Inferior parietal cortex (tissue), 1 donor: ENCODE data around the gene MRTFA.
A peak's percentile ranks its signal among the peaks of the same experiment; 100 is the strongest.

Experiments used
- DNase-seq: peaks from one replicate; pipeline ENCODE4 v3.0.0-alpha.2; 2016; ENCODE audit errors: extremely low spot score

Gene MRTFA

DNA sequence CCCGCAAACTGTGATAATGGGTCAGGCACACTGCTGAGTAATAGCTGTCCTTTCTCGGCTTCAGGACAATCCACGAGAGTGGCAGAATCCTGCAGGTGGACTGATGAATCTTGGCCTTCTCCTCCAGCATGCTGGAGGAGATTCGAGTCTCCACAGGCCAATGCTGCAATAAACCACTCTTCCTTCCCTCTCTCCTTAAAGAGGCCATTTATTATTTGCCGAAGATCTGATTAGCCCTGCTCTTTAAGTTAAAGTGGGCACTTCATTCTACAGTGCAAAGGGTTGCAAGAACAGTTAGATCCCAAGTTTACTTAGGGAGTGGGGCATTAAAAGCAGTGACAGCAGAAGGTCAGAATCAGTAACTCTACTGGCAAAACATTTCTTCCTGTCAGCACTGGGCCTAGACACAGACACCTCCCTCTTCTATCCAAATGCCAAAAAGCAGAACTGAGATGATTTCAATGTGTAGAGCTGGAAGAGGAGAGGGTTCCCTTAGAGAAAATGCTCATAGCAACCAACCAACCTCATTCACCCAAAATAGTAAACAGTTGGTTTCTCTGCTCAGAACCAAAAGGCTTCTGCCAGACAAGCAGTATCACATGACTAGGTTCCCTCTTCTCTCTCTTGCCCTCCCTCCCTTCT is 144.4 kb downstream of the MRTFA start:
- peak; percentile 69 for DNase-seq

DNA sequence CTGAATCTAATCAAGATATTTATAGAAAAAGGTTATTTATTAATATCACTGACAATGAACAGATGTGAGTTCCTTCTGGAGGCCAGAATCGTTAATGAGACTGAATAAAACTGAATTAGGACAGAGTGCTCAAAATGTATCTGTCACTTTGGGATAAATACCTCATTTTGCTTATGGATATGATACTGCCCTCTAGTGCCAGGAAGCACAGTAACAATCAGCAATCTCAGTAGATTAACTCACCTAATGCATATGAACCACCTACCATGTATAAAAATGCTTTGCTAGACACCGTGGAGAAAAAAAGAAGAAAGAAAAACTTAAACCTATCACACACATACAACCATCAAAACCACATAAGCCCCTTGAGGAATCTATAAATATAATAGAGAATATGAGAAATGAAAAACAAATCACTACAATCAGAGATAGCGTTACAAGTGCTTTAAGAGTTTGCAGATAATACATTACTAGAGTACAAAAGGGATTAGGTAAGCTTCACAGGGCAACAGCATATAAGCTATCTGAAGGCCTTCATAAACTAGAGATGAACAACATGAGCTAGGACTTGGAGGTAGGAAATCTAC is 148.8 kb downstream of the MRTFA start:
- DNase-seq: no peak

DNA sequence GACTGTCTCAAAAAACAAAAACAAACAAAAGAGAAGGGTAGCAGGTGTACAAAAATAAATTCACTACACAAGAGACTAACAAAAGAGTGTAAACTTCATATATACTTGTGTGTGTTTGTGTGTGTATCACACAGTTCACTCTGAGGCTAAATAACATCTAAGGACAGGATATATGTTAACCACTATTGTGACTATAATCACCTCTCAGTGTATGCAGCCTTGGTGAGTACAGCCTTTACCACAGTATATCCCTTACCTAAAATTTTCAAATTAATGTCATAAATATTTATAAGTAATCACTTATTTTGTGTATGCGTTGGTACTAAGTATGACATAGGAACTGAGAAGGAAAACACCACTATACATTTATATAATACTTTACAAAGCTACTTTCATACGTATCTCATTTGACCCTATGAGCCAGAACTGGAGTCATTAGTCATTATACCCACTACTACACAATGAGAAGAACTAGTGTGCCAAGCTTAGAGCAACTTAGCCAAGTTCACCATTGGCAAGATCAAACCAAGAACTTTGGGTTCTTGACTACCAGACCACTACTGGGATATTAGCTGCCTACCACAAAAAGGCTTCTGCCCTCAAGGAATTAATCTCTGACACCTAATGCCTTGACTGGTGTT is 149.4 kb downstream of the MRTFA start:
- no peak for DNase-seq

DNA sequence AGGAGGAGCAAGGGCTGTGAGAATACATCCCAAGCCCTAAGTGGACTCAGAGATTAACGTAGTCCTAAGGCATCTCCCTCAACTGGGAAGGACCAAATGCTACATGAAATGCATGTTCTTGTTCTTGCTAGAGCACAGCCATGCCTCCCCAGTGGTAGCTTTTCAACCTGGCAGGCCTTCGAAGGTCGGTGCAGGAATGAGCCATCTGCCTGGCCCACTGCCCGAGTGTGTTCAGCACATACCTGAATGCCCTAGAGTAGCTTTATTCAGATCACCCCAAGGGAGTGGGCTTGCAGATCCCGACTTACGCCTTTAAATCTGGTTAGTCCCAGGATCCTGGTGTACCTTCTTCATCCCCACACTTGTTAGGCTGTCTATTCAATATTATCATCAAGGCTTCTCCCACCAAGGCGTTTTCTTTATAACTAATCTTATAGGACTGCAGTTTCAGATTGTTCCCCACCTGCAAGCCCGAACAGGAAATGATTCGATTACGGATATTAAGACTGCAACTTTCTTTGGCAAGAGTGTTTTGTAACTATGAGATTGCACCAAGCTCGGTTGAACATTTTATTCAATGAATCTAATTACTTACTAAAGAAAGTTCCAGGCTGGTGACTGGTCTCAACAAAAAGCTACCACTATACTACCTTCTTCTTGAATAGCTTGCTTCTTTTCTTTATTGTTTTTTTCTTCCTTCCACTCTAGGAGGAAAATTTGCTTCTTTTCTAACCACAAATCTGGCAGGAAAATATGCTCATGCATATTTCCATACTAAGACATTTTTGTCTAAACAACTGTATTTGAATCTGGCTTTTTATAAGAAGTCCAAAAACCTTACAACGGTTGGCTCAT is 150.5 kb downstream of the MRTFA start:
- DNase-seq: no peak

DNA sequence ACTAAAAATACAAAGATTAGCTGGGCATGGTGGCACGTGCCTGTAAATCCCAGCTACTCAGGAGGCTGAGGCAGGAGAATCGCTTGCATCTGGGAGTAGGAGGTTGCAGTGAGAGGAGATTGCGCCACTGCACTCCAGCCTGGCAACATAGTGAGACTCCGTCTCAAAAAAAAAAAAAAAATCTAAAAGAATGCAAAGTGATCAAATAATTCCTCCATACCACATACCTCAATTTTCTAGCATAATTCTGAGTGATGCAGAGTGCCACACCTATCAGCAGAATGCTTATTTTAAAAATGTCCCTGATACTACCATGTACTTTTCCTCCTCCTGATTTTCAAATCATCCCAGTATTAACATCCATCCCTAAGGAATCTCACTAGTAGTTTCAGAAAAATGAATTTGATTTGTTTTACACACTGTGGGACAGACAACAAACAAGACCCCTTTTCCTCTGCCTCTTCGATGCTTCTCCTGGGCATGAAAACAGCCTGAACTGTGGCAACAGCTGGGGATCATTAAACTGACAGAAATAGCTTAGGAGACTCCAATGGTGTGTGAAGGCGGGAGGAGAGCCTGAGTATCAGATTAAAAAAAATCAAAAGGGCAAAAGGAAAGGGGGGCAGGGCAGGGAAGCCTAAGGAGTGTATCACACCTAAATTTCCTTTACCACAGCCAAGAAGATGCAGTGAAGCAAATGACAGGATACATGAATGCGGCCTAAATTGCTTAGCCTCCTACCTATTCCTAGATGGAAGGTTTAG is 151.4 kb downstream of the MRTFA start:
- no peak for DNase-seq

DNA sequence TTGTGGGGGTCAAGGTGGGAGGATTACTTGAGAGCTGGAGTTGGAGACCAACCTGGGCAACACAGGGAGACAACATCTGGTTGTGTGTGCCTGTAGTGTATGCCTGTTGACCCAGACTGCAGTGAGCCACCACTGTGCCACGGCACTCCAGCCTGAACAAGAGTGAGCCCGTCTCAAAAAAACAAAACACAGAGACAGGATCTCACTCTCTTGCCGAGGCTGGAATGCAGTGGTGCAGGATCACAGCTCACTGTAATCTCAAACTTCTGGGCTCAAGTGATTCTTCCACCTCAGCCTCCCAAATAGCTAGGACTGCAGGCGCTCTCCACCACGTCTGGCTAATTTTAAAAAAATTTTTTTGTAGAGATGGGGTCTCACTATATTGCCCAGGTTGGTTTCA is 153.6 kb downstream of the MRTFA start:
- DNase-seq: no peak

DNA sequence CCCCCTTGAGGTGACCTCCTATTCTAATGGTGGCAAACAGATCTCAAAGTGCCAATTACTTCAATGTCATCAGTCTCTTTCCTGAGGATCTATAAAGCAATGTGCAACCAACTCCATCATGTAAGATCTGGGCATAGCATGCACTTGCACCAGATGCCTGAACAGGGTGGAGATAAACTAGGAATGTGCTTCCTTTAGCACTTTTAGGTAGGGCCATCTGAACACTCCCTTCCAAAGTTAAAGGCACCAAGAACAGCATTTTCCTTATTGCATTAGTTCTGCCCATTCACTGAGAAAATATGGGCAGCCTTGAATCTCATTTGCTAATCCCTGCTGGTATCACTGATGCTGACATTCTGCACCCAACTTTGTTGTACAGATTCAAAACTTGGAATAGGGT is 154.1 kb downstream of the MRTFA start:
- no peak for DNase-seq

DNA sequence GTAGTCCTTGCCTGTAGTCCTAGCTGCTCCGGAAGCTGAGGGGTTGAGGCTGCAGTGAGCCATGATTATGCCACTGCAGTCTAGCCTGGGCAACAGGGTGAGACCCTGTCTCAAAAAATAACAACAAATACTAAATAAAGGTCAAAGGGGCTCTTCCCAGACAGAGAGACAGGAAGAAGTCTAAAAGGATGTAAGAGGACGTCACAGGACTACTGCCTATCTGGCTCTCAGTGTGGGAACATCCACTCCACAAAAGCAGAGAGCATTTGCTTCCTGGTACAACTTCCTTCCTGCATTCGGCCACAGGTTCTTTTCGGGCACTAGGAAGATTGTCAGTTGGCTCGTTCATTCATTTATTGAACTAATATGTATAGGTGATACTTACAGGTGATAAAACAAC is 155.5 kb downstream of the MRTFA start:
- DNase-seq: no peak

DNA sequence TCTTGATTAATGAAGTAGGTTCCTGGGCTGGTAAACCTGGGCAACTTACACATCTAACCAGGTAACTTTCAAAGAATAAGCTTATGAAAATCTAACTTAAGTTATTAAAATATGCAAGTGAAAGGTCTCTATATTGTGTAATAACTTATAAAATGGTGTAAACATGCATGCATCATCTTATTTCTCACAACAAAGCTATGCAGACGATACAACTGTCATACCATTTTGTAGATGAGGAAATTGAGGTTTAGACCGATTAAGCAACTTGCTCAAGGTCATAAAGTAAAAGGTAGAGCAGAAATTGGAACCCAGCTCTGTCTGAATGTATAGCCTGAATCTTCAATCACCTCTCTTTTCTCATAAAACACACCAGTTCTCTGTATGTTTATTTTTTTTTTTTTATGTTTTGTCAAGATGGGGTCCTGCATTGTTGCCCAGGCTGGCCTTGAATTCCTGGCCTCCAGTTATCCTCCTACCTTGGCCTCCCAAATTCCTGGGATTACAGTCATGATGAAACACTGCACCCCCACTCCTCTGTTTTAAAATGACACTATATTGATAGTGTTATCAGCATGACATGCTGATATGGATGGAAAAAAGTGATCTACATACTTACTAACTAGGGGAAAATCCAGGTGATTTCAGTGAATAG is 156.5 kb downstream of the MRTFA start:
- DNase-seq: no peak

DNA sequence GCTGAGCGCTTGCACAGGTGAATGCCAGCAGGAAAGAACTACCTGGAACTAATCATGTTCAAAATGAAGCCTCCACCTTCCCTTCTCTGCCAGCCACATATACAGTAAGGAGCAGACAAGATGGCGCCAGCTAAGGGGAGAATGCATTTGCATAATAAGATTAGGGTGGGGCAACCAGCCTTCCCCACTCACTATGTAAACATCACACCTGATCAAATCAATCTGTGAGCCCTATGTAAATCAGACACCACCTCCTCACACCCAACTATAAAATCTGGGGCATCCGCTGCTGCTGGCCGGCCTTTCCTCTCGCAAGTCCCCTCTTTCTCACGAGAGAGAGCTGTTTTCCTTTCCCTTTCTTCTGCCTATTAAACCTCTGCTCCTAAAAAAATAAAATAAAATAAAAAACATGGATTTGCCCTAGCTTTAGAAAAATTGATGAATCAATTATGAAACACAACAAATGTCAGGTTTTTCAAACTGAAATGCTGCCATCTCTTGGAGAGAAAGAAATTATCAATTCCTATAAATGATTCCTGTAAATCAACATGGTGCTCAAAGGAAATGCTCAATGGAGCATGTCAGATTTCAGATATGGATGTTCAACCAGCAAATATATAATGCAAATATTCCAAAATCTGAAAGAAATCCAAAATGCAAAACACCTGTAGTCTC is 157.3 kb downstream of the MRTFA start:
- DNase-seq: no peak

DNA sequence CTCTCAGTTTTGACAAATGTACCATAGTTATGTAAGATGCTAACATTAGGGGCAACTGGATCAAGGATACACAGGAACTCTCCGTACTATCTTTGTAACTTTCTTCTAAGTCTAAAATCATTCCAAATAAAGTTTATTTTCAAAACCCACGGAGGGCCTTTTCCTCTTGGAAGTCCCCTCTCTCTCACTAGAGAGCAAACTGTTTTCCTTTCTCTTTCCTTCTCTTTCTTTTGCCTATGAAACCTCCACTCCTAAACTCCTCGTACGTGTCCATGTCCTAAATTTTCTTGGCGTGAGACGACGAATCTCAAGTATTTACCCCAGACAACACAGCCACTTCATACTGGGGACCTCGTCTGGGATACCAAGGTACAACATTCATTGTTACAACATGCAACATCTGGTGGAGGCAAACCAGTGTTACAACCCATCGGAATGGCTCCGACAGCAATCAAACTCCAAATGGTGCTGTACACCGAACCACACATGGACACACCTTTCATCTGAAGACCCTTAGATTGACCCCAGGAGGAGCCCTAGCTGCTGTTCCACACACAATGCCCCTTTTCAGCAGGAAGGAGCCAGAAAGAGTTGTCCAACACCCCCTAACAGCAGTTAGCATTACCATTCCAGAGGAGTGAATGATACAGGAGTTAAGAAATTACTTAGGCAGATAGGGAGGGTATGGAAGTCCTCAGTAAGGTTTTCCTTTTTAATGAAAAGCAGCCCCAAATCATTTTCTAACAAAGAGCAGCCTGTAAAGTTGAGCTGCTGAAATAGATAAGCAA is 158.0 kb downstream of the MRTFA start:
- no peak for DNase-seq

DNA sequence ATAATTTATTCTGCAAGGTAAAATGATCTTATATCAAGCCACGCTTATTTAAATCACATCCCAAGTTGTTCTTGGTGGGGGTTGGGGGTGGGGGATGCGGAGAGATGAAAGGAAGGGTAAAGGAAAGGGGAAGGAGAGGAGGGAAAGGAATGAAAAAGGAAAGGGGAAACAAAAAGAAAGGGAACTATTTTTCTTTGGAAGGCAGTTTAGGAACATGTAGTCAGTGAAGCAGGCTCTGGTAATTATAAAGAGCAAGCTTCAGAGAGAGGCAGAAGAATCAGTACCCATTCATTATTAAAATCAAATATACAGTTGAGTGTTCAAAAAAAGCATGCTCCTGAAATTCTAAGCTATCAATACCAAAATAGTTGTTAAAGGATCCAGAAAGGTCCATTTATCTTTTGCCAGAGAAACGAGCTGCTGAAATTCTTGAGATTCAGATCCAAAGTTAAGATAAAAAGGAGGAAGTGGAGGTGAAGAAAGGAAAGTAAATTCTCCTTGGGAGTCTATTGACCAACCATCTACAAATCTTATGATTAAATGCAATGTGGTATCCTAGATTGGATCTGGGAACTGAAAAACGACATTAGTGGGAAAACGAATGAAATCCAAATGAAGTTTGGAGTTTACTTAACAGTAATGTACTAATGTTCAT is 158.7 kb downstream of the MRTFA start:
- DNase-seq: no peak

DNA sequence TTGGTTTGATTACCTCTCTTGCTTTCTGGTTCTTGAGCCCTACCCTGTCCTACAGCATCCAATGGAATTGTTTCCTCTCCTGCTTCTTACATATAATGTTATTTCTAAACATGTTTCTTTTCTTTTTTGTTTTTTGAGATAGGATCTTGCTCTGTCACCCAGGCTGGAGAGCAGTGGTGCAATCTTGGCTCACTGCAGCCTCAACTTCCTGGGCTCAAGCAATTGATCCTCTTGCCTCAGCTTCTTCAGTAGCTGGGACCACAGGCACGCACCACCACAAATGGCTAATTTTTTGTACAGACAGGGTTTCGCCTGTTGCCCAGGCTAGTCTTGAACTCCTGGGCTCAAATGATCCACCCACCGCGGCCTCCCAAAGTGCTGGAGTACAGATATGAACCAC is 160.2 kb downstream of the MRTFA start:
- DNase-seq: no peak

DNA sequence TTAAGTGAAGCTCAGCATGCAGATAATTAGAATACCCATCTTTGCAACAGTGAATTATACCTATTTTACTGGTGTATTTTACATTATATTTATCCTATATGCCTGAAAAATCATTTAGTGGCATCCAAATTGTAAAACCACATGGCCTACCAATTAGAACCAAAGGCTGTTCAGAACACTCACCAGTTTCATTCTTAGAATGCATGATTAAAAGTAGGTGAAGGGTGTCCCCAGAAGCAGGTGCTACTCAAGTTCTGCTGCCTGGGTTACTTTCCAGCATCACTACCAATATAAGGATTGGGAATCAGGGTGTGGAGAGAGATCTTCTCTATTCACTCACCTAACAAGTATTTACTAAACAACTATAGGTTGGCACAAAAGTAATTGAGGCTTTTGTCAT is 162.8 kb downstream of the MRTFA start:
- no peak for DNase-seq

DNA sequence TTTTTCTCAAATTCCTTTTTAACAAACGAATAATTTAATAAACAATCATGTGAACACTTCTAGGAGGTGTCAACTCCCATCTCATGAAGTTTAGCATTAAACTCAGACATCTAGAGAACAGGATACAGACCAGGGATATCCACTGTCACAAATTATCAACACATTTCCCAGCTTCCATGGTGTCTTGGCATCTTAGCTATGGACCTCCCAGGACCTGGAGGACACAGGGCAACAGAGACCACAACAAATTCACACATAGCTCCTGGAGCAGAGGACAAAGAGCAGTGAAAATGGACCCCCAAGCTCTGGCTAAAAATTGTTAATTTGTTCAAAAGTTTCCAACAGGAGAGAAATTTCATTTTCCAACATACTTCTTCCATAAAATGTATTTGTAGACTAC is 163.9 kb downstream of the MRTFA start:
- no peak for DNase-seq

DNA sequence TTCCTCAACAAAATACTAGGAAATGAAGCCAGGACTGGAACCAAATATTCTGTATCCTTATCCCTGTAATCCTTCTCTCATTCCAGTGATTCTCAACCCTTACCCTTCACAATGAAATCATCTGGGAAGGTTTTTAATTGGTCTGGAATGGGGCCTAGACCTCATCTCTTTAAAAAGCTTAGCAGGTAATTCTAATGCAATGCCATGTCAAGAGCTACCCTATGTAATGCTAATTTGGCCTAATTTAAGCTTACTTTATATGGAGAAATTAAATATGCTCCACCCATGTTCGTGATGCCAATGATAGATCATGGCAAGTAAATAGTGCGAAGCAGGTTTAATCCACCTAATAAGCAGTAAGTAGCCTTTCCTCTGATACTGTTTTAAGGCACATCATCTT is 164.5 kb downstream of the MRTFA start:
- DNase-seq: no peak

DNA sequence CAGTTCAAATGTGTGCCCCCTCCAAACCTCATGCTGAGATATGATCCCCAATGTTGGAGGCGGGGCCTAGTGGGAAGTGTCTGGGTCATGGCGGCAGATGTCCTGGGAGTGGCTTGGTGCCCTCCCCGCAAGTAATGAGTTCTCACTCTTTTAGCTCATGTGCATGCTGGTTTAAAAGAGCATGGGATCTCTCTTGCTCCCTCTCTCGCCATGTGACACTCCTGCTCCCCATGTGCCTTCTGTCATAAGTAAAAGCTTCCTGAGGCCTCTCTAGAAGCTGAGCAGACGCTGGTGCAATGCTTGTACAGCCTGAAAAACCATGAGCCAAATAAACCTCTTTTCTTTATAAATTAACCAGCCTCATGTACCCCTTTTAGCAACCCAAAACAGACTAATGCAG is 167.3 kb downstream of the MRTFA start:
- DNase-seq: no peak

DNA sequence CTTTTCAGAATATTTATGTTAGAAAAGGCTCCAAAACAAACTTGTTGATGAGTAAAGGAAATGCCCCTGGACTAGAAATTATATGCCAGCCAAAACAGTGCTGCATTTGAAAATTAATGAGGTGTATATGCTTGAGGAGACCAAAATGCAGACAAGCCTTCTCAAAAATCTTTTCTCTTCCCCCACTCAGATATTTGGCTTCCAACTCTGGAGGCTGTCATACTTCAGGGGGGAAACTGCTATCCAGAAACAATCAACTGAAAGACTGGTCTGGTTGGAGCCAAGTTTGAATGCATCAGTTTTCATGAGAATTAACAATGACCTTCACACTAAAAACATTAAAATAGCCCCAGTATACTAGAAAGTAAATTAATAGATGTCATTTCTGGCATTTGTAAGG is 167.9 kb downstream of the MRTFA start:
- DNase-seq: no peak

DNA sequence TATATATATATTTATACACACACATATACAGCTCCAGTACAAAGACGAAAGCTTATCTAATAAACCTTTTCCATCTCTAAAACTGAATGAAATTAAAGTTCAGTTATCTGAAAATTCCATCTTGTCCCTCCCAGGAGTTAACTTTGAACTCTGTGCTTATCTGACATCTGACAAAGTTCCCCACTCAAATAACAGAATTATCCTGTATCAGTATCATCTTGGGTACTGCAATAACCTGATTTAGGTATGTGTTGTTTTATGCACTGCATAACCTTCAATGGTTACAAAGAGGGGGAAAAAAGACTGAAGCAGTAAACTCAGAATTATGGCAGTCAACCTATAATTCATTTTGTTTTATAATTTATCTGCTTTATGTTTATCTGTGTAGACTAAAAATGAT is 169.5 kb downstream of the MRTFA start:
- DNase-seq: no peak
